Fibroblast of skin of left quadriceps (primary cell): ENCODE measurements around the gene IL12B.
"Not testable (repeated sequence)": the region's sequence is repeated elsewhere in the genome, so short reads cannot be mapped to it uniquely, and the experiment has no call there.

Source experiments
- DNase-seq, 2 experiments: peaks; one replicate each; pipeline ENCODE4 v3.0.0-alpha.2; 2013; ENCODE audit warnings: low read depth in 2 of 2

Gene IL12B

GRCh38 chr5:159332800-159333544, 2.7 kb upstream of the IL12B start:
- DNase-seq, result no peak

- no peak for DNase-seq
These were observed 1.0 kb upstream of the IL12B start for GRCh38 chr5:159331093-159331973.

GRCh38 chr5:159324986-159325385, 5.3 kb downstream of the IL12B start:
- DNase-seq, result no peak

- DNase-seq, result peak; percentile 78 to 82
These were observed 6.1 kb downstream of the IL12B start for GRCh38 chr5:159324102-159324755.

- no peak for DNase-seq
These were observed 8.1 kb downstream of the IL12B start for GRCh38 chr5:159322180-159322579.

- no peak for DNase-seq
These were observed 10.5 kb downstream of the IL12B start for GRCh38 chr5:159319832-159320231.

- DNase-seq, result no peak
These were observed 10.9 kb downstream of the IL12B start for GRCh38 chr5:159319363-159319762.

GRCh38 chr5:159318448-159318847, 11.8 kb downstream of the IL12B start:
- no peak for DNase-seq

GRCh38 chr5:159317849-159318248, 12.4 kb downstream of the IL12B start:
- DNase-seq, result no peak

GRCh38 chr5:159316519-159317383, 13.5 kb downstream of the IL12B start:
- no peak for DNase-seq

GRCh38 chr5:159313197-159313596, 17.1 kb downstream of the IL12B start:
- no peak for DNase-seq

GRCh38 chr5:159311063-159311462, 19.2 kb downstream of the IL12B start:
- no peak for DNase-seq

GRCh38 chr5:159310511-159310910, 19.8 kb downstream of the IL12B start:
- no peak for DNase-seq

GRCh38 chr5:159309689-159310433, 20.4 kb downstream of the IL12B start:
- DNase-seq, result no peak

- DNase-seq, result no peak
These were observed 25.2 kb downstream of the IL12B start for GRCh38 chr5:159304961-159305595.

GRCh38 chr5:159303286-159303685, 27.0 kb downstream of the IL12B start:
- DNase-seq, result no peak

- DNase-seq, result not testable (repeated sequence)
These were observed 28.1 kb downstream of the IL12B start for GRCh38 chr5:159301929-159302860.

GRCh38 chr5:159301466-159301865, 28.8 kb downstream of the IL12B start:
- DNase-seq, result no peak

GRCh38 chr5:159297300-159297699, 33.0 kb downstream of the IL12B start:
- DNase-seq, result not testable (repeated sequence)
